Activated B cell treated with CpG ODN at 0.5 μM for 24 hours (primary cell): ENCODE results near the gene PPP1R14B. TPM values are rescaled to one million over a fixed set of nuclear protein-coding genes. Genes with fewer than 3 reads are reported as not detected.

Experiments
- ATAC-seq: fragments of 200-7000 bp; cut with Tn5 transposase; one replicate; pipeline ENCODE4 v1.10.0; 2021; ENCODE audit warnings: low read depth, mild to moderate bottlenecking, moderate library complexity
- CTCF ChIA-PET: fragments of 350-600 bp; sonication (Branson Sonifier 250); formaldehyde crosslinking; loops from one replicate; lab custom pipeline; 2021; ENCODE audit warnings: antibody characterized with exemption; lab: Charles Lee
- POLR2A ChIA-PET: fragments of 350-600 bp; sonication (Branson Sonifier 250); formaldehyde crosslinking; loops from one replicate; lab custom pipeline; 2021; ENCODE audit warnings: antibody characterized with exemption; lab: Charles Lee
- DNase-seq: peaks from one replicate; pipeline ENCODE4 v3.0.0; 2022
- H3K27ac Mint-ChIP-seq: one replicate; pipeline ENCODE4 v1.8.0; 2020; ENCODE audit warnings: mixed read lengths
- H3K27me3 Mint-ChIP-seq: one replicate; pipeline ENCODE4 v1.8.0; 2021; ENCODE audit warnings: mixed read lengths
- H3K36me3 Mint-ChIP-seq: one replicate; pipeline ENCODE4 v1.8.0; 2021; ENCODE audit warnings: low read depth, mixed read lengths
- H3K4me1 Mint-ChIP-seq: one replicate; pipeline ENCODE4 v1.8.0; 2021; ENCODE audit warnings: mixed read lengths
- H3K4me3 Mint-ChIP-seq: one replicate; pipeline ENCODE4 v1.8.0; 2020; ENCODE audit warnings: mild to moderate bottlenecking, mixed read lengths
- H3K9me3 Mint-ChIP-seq: one replicate; pipeline ENCODE4 v1.8.0; 2020; ENCODE audit warnings: mixed read lengths
- intact Hi-C: fragments of 100-400 bp; cut with micrococcal nuclease; formaldehyde crosslinking; loops from one replicate; pipeline ENCODE4 v1.15.1; 2024
- total RNA-seq: library from RNA; stranded (reverse); gene quantifications from 2 replicates; pipeline ENCODE4 v1.2.3, GENCODE V29; 2022
- TF ChIP-seq, protein P1 (sequence below): fragments of 200-600 bp; IDR thresholded peaks from one replicate; pipeline ENCODE4 v1.8.0; 2022; ENCODE audit warnings: antibody characterized with exemption, mild to moderate bottlenecking

Gene PPP1R14B
- total RNA-seq, 1 donor from 2014 or later, result 112 TPM

DNA sequence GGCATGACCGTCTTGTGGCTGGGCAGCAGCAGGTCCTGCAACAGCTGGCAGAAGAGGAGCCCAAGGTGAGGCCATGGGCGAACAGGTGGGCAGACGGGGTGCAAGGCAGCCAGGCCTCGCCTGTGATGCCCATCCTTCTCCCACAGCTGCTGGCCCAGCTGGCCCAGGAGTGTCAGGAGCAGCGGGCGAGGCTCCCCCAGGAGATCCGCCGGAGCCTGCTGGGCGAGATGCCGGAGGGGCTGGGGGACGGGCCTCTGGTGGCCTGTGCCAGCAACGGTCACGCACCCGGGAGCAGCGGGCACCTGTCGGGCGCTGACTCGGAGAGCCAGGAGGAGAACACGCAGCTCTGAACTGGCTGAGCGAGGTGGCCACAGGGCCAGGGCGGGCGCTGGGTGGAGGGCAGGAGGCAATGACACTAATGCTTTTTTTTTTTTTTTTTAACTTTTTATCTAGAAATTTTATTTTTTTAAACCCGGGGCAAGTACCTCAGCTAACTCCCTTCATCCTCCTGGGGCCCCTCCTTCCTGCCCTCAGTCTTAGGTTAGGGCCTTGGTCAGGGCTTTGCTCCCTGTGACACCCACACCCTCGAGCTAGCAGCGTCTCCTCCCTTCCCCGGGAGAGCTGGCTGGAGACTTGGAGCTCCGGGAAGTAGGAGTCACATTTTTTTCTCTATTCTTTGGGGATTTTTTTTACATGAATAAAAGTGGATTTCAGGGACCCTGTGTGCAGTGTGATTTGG lies 20.6 kb upstream of the PPP1R14B start:
- DNase-seq, result no peak
- CTCF ChIA-PET, result interaction anchor here (1.1 to 5.7 kb wide), 2 partner anchors 15 to 35 kb away, joined by 3 to 55 read pairs; partner anchors contain the start of gene CATSPERZ
- no peak overlapping the region for H3K4me3 Mint-ChIP-seq

DNA sequence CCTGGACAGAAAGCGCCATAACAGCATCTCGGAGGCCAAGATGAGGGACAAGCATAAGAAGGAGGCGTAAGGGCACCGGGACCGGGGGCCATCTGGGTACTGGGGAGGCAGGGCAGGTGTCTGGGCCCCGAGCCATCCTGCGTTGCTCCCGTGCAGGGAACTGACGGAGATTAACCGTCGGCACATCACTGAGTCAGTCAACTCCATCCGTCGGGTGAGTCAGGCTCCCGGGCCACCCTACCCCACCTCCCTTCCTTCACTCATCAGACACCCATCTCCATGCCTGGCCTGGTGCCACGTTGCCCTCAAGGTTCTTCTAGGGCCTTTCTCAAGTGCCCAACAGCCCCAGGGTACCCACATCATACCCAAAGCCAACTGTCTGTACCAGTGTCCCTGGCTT lies 19.6 kb upstream of the PPP1R14B start:
- ATAC-seq (no peak), DNase-seq (no peak)
- TF ChIP-seq, protein P1, sequence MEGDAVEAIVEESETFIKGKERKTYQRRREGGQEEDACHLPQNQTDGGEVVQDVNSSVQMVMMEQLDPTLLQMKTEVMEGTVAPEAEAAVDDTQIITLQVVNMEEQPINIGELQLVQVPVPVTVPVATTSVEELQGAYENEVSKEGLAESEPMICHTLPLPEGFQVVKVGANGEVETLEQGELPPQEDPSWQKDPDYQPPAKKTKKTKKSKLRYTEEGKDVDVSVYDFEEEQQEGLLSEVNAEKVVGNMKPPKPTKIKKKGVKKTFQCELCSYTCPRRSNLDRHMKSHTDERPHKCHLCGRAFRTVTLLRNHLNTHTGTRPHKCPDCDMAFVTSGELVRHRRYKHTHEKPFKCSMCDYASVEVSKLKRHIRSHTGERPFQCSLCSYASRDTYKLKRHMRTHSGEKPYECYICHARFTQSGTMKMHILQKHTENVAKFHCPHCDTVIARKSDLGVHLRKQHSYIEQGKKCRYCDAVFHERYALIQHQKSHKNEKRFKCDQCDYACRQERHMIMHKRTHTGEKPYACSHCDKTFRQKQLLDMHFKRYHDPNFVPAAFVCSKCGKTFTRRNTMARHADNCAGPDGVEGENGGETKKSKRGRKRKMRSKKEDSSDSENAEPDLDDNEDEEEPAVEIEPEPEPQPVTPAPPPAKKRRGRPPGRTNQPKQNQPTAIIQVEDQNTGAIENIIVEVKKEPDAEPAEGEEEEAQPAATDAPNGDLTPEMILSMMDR, result no peak
- intact Hi-C loops, result no loop called here
- H3K27ac Mint-ChIP-seq, result no peak overlapping the region
- ChIA-PET POLR2A (no interaction called here), CTCF (no interaction called here)
- peaks cover 9% of the 10 kb centered on the region for H3K36me3 Mint-ChIP-seq
- H3K27me3 Mint-ChIP-seq, result no peaks in the 10 kb centered on the region
- peaks cover 19% of the 10 kb centered on the region for H3K4me1 Mint-ChIP-seq
- no peak overlapping the region for H3K4me3 Mint-ChIP-seq
- H3K9me3 Mint-ChIP-seq, result no peaks in the 10 kb centered on the region

More for the DNA sequence above, 20.6 kb upstream of the PPP1R14B start:
- Mint-ChIP-seq H3K36me3 (peaks cover 12% of the 10 kb centered on the region), H3K9me3 (no peaks in the 10 kb centered on the region), H3K4me1 (peaks cover 23% of the 10 kb centered on the region), H3K27me3 (no peaks in the 10 kb centered on the region), H3K27ac (no peak overlapping the region)
- POLR2A ChIA-PET, result interaction anchor here (4.7 to 6.0 kb wide), 2 partner anchors 22 to 61 kb away, joined by 81 read pairs; partner anchors contain the start of genes FERMT3 and PPP1R14B
- ATAC-seq, result no peak
- intact Hi-C loops, result no loop called here
- TF ChIP-seq, protein P1, result no peak

DNA sequence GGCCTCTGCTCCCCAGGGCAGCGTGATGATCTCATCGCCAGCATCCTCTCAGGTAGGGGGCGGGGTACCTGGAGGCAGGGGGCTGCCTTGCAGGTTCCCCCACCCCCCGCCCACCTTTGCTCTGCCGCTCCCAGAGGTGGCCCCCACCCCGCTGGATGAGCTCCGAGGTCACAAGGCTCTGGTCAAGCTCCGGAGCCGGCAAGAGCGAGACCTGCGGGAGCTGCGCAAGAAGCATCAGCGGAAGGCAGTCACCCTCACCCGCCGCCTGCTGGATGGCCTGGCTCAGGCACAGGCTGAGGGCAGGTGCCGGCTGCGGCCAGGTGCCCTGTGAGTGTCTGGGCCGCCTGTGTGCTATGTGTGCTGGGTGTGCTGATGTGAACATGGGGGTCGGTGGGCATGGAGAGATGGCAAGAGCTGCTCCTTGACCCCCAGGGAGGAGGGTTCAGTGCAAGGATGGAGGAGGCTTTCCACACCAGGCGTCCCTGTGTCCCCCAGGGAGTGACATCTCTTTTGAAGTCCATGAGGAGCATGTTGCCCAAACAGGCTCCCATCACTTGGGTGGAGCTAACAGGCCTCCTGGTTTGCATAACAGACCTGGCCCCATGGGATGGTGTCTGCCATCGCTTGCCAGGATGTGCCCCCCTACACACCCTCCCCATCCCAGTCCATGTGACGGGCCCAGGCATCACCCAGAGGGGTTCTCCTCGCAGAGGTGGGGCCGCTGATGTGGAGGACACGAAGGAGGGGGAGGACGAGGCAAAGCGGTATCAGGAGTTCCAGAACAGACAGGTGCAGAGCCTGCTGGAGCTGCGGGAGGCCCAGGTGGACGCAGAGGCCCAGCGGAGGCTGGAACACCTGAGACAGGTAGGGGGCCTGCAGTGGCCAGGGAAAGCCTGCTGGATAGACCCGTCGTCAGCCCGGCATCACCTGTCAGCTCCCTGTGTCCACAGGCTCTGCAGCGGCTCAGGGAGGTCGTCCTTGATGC lies 18.7 kb upstream of the PPP1R14B start:
- CTCF ChIA-PET, result no interaction called here
- Mint-ChIP-seq H3K4me3 (no peak overlapping the region), H3K27ac (no peak overlapping the region), H3K4me1 (peaks cover 19% of the 10 kb centered on the region), H3K27me3 (no peaks in the 10 kb centered on the region), H3K36me3 (peaks cover 8% of the 10 kb centered on the region), H3K9me3 (no peaks in the 10 kb centered on the region)
- DNase-seq (no peak), ATAC-seq (no peak)
- POLR2A ChIA-PET, result interaction anchor here (1.0 to 1.2 kb wide), 2 partner anchors 19 to 60 kb away, joined by 3 read pairs; partner anchors contain the start of gene BAD
- TF ChIP-seq, protein P1, result no peak
- intact Hi-C loops, result no loop called here

DNA sequence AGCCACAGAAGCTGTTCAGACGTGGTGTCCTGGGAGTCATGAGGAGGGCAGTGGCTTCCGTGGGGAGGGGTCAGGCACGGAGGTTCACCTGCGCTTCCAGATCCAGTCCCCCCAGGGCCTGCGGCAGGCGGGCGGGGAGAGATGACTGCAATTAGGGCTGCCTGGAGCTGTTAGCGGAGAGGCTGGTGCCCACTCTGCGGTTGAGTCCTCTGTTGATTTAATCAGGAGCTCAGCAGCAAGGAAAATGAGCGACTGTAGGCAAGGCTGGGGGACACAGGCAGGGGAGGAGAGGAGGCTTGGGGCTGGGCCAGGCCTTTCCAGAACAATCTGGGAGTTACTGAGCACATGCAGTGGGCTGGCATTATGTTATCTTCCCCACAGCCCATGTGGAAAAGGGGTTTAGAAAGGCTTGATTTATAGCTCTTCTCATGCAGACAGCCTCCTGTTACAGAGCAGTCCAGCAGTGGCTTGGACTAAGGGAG lies 17.7 kb upstream of the PPP1R14B start:
- ChIA-PET CTCF (no interaction called here), POLR2A (interaction anchor here (1.2 kb wide), 1 partner anchor 20 kb away, joined by 3 read pairs; the partner anchor contains the start of gene BAD)
- no peaks in the 10 kb centered on the region for H3K27me3 Mint-ChIP-seq

More for the DNA sequence above, 17.7 kb upstream of the PPP1R14B start:
- DNase-seq (no peak), ATAC-seq (no peak)
- Mint-ChIP-seq H3K36me3 (peaks cover 6% of the 10 kb centered on the region), H3K9me3 (no peaks in the 10 kb centered on the region), H3K27ac (no peak overlapping the region), H3K4me1 (peaks cover 25% of the 10 kb centered on the region), H3K4me3 (no peak overlapping the region)
- TF ChIP-seq, protein P1, result no peak
- intact Hi-C loops, result no loop called here
